Endometrial microvascular endothelial cells (primary cell): ENCODE measurements around the gene TCF19. TPM values are rescaled to one million over a fixed set of nuclear protein-coding genes. Genes with fewer than 3 reads are reported as not detected.

Experiments
- total RNA-seq: library from RNA; depleted of rRNA; stranded (reverse); fragments of >200 nt; gene quantifications from one replicate; pipeline ENCODE4 v1.2.3, GENCODE V29; 2015; ENCODE audit errors: inconsistent ontology term

TCF19 gene
- total RNA-seq, 1 donor from 2014 or later = 53.7 TPM

Other genes with a start within 250 kb of the TCF19 start
- 37.4 TPM for gene VARS2, start 244.4 kb upstream of the TCF19 start, total RNA-seq
- not detected for gene SFTA2, start 226.4 kb upstream of the TCF19 start, total RNA-seq
- gene MUCL3, start 217.6 kb upstream of the TCF19 start, total RNA-seq = not detected
- gene MUC21, start 174.9 kb upstream of the TCF19 start, total RNA-seq = not detected
- gene MUC22, start 148.1 kb upstream of the TCF19 start, total RNA-seq = not detected
- gene C6orf15, start 46.0 kb upstream of the TCF19 start, total RNA-seq = not detected
- 0.46 TPM for gene PSORS1C1, start 43.8 kb upstream of the TCF19 start, total RNA-seq
- gene CDSN, start 38.1 kb upstream of the TCF19 start, total RNA-seq = not detected
- not detected for gene PSORS1C2, start 19.5 kb upstream of the TCF19 start, total RNA-seq
- gene CCHCR1, start 787 bp upstream of the TCF19 start, total RNA-seq = 30.2 TPM
- gene POU5F1, start 12.1 kb downstream of the TCF19 start, total RNA-seq = 6.4 TPM
- 719 TPM for gene HLA-C, start 113.5 kb downstream of the TCF19 start, total RNA-seq
- 719 TPM for gene HLA-B, start 198.6 kb downstream of the TCF19 start, total RNA-seq
- 68.9 TPM for gene MICA, start 245.0 kb downstream of the TCF19 start, total RNA-seq